HG02938 (cell line): ENCODE data around the gene PPP2R5A.
"Not testable (repeated sequence)": the region's sequence is repeated elsewhere in the genome, so short reads cannot be mapped to it uniquely, and the experiment has no call there.

Experiments used
- ATAC-seq: cut with Tn5 transposase; IDR thresholded peaks from one replicate; pipeline ENCODE4 v1.9.1; 2021; ENCODE audit warnings: mild to moderate bottlenecking, moderate library complexity; ENCODE audit not compliant: unreplicated experiment

The PPP2R5A gene

GRCh38 chr1:212294983-212295382 is 9.8 kb downstream of the PPP2R5A start:
- no peak for ATAC-seq

- ATAC-seq = no peak
These were observed 10.4 kb downstream of the PPP2R5A start for GRCh38 chr1:212295579-212295978.

DNA sequence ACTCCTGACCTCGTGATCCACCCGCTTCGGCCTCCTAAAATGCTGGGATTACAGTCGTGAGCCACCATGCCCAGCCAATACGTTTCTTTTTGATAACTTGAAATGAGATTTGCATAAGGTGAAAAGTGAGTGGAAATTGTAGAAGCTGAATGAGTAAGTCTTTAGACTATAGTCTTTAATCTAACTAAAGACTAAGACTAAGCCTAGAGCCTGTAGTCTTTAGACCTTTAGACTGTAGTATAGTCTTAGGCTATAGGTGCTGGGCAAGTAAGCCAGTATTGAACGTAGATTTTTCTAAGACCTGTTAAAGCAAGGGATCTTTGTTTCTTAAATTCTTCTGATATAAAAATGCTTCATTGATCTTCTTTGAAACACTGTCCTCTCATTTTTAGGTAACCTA is 12.1 kb downstream of the PPP2R5A start:
- no peak for ATAC-seq

DNA sequence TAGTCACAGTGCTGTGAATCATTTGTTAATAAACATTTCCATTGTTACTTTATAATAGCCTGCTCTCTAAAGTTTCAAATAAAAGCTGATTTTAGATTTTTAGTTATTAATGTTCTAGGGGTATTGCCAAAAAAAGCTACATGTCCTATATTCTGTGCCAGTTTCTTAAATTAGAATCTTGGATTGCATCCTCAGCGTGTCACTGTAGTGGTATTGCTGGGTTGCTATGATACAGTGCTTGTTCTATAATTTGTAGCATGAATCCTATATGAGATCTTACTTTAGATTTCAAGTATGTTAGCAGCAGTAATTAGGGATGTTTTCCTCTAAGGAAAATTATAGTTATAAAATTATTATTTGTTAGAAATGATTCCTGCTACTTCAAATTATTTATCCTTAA is 16.4 kb downstream of the PPP2R5A start:
- ATAC-seq = no peak

- no peak for ATAC-seq
These were observed 17.7 kb downstream of the PPP2R5A start for GRCh38 chr1:212302745-212303383.

DNA sequence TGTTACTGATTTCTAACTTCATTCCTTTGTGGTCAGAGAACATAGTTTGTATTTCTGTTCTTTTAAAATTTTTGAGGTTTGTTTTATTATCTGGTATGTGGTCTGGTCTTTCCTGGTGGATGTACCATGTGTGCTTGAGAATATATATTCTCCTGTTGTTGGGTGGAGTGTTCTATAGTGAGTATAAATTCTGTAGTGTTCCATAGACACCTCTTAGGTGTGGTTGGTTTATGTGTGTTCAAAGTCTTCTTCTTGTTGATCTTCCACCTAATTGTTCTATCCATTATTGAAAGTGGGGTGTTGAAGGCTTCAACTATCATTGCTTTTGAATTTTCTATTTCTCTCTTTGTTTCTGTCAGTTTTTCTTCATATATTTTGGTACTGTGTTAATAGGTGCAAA is 20.1 kb downstream of the PPP2R5A start:
- no peak for ATAC-seq

GRCh38 chr1:212305984-212306452 is 20.8 kb downstream of the PPP2R5A start:
- not testable (repeated sequence) for ATAC-seq

DNA sequence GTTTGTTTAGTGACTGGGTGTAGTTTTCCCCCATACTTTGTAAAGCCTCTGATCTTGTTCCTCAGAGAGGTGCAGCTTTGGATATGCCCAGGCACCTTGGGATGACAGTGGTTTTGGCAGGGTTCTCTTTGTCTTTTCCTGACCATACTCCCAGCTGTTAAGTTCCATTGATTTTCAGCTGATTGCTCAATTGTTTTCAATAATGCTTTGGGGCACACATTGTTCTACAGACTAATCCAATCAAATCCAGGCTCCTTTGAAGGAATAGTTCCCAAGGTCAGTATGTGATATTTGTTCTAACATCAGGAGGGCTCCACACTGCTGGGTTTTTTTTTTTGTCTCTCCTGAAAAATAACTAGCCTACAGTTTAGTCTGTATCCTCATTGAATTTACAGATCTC is 24.8 kb downstream of the PPP2R5A start:
- no peak for ATAC-seq

DNA sequence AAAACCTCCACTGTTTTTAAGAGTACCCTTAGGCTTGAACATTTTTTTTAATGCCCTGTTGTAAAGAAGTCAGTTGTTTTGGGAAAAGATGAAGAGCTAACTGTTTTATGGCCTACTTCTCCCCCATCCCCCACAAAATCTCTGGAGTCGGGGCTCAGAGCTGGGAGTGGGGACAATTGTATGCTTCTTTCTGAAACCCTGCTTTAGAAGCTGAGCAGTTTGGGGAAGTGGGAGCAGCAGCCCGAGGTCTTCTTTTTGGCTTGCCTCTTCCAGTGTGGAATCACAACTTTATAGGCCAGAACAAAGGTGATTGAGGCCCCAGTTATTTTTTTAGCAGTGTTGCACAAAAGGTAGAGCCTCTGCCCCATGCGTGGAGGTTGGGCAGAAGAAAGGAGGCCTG is 25.2 kb downstream of the PPP2R5A start:
- no peak for ATAC-seq

DNA sequence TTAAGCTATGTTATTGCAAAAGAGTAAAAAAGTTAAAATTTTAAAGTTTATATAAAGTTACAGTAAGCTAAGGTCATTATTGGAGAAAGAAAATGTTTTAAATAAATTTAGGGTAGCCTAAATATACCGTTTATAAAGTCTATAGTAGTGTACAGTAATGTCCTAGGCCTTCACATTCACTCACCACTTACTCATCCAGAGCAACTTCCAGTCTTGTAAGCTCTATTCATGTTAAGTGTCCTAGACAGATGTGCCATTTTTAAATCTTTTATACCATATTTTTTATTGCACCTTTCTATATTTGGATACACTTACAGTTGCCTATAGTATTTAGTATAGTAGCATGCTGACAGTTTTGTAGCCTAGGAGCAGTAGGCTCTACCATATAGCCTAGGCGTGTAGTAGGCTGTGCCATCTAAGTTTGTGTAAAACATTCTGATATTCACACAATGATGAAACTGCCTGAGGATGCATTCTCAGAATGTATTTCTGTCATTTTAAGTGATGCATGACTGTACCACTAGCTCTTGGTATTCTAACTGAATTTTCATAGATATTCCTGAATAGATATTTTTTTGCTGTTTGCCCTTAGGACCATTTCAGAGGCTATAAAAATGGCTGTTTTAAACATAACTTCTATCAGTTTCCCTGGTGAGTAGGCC is 26.8 kb downstream of the PPP2R5A start:
- ATAC-seq = no peak

DNA sequence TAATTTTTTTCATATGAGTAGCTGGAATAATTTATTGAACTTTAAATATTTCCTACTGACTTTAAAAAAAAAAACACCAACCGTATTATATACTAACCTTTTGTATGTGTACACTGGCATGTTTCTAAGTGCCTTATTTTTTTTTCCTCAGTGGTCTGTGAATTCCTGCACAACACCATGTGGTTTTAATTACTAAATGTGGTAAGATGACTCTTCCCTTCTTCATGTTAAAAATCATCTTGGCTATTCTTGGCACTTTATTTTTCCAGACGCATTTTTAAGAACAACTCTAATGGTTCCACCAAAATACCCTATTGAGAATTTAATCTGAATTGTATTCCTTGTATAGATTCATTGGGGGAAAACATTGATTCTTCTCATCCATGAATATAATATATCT is 28.4 kb downstream of the PPP2R5A start:
- ATAC-seq = no peak

DNA sequence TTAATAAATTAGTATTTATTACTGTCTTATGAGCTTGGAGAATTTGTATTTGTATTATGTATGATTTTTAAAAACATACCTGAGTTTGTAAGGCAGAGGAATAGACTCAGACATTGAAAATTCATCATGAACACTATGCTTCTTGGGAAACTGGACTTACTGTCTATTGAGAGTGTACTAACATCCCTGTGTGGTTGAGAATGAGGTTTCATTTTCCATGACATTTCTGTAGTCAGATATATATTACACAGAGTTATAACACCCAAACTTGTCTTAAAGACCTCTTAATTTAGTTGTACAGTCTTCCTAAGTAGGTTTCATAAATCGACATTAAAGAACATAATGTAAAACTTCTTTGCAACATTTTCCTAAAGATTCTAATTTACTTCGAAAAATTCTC is 30.0 kb downstream of the PPP2R5A start:
- ATAC-seq = no peak

GRCh38 chr1:212315907-212316306 is 30.7 kb downstream of the PPP2R5A start:
- ATAC-seq = no peak

DNA sequence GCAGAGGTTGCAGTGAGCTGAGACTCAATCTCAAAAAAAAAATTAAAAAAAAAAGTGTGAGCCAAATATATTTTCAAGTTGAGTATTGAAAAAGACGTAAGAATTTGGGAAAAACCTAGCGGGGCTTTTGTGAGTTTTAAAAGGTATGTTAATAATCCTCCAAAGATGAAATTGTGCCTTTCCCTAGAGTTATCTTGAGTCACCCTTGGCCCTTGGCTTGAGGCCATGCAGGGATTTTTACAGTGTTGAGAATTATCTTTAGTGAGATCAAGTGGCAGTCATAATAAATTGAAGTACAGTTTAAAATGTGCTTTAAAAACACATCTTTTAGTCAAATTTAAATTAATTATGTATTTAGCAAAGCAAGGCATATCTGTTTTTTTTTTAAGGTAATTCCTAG is 32.7 kb downstream of the PPP2R5A start:
- no peak for ATAC-seq

DNA sequence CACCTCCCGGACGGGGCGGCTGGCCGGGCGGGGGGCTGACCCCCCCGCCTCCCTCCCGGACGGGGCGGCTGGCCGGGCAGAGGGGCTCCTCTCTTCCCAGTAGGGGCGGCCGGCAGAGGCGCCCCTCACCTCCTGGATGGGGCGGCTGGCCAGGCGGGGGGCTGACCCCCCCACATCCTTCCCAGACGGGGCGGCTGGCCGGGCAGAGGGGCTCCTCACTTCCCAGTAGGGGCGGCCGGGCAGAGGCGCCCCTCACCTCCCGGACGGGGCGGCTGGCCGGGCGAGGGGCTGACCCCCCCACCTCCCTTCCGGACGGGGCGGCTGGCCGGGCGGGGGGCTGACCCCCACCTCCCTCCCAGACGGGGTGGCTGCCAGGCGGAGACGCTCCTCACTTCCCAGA is 35.8 kb downstream of the PPP2R5A start:
- ATAC-seq = not testable (repeated sequence)

DNA sequence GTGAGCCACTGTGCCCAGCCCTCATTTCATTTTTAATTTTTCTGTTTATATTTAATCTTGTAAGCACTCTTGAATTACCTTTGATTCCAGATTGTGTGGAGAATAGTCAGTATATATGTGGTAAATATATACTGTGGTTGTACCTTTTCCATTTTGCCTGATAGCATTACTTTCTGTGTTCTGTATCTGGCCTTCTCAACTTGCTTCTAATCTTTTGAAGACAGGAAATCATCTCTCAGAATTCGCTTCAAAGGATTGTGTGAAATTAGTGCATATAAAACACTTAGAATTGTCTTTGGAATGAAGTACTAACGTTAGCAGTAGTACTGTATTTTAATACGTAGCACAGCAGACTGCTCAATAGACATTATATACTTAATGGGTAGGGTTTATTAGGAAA is 37.9 kb downstream of the PPP2R5A start:
- no peak for ATAC-seq

GRCh38 chr1:212326541-212326940 is 41.3 kb downstream of the PPP2R5A start:
- no peak for ATAC-seq

- ATAC-seq = no peak
These were observed 43.0 kb downstream of the PPP2R5A start for GRCh38 chr1:212328248-212328647.

GRCh38 chr1:212329105-212329504 is 43.9 kb downstream of the PPP2R5A start:
- ATAC-seq = no peak

DNA sequence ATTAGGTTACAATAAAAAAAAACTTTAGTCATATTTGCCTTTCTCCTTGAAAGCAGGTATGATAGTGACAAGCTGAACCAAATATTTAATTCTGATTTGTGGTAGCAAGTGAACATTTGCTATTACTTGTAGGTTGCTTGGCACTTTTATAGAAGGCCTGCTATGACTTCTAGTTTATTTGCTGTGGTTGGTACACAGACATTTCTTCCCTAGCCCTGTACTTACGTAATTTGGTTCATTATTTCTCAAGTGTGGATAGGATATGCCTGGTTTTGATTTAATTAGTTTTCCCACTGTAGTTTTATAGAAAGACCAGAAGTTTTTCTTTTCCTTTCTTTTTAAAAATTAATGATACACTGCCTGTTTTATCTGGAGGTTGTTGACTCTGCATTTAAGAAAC is 55.9 kb downstream of the PPP2R5A start:
- ATAC-seq = no peak

DNA sequence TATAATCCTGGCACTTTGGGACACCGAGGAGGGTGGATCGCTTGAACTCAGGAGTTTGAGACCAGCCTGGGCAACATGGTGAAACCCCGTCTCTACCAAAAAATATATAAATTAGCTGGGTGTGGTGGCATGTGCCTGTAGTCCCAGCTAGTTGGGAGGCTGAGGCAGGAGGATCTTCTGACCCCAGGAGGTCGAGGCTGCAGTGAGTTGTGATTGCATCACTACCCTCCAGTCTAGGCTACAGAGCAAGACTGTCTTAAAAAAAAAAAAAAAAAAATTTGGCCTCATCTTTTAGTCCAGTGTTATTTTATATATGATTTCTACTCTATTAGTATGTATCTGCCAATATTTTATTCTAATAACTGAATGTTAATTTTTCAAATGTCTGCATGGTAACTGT is 59.7 kb downstream of the PPP2R5A start:
- no peak for ATAC-seq

DNA sequence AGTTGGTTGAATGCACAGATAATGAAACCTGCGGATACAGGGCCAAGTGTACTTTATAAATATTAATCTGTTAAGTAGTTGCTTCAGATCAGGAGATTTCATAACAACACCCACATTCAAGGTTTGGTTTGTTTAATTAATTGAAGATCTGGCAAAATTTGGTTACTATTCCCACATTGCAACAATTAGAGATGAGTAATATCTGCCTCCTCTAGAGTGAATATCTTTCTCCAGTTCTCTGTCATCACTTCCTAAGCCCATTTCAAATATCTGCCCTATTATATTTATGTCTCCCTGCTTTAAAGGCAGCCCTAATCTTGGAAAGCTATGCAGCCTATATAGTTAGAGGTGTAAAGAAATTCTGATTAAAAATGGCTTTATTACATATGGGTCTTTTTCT is 61.4 kb downstream of the PPP2R5A start:
- no peak for ATAC-seq
